Stimulated activated CD8-positive, alpha-beta memory T cell treated with anti-CD3 and anti-CD28 coated beads, Interleukin-4, amount 100 ng/mL, for 48 hours (primary cell): ENCODE measurements around the gene PRR36.
"Not testable (repeated sequence)": the region's sequence is repeated elsewhere in the genome, so short reads cannot be mapped to it uniquely, and the experiment has no call there.

Experiments used
- DNase-seq: peaks from one replicate; pipeline ENCODE4 v3.0.0-alpha.2; 2020

PRR36 gene

DNA sequence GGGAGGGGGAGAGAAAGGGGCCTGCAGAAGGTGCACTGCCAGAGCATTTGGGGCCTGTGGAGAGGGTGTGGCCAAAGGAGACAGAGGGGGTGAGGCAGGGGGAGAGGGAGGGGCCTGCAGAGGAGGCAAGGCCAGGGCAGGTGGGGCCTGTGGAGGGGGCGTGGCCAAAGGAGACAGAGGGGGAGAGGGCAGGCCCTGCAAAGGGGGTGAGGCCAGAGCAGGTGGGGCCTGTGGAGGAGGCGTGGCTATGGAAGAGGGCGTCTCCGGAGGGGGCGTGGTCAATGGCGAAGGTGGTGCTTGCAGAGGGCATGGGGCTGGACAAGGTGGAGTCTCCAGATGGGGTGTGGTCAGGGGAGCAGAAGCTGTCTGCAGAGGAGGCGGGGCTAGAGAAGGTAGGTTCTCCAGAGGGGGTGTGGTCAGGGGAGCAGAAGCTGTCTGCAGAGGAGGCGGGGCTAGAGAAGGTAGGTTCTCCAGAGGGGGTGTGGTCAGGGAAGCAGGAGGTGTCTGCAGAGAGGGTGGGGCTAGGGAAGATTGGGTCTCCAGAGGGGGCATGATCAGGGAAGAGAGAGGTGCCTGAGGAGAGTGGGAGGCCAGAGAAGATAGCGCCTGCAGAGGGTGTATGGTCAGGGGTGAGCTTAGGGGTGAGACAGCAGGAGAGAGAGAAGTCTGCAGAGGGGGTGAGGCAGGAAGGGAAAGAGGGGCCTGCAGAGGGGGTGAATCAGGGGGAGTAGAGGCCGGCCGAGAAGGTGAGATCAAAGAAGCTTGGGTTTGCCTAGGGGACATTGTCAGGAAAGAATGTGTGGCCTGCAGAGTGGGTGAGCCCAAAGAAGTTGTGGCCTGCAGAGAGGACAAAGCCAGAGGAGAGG is 3.4 kb downstream of the PRR36 start:
- peak; percentile 82 for DNase-seq

GRCh38 chr19:7869910-7870511 is 4.2 kb downstream of the PRR36 start:
- DNase-seq = peak; percentile 75

DNA sequence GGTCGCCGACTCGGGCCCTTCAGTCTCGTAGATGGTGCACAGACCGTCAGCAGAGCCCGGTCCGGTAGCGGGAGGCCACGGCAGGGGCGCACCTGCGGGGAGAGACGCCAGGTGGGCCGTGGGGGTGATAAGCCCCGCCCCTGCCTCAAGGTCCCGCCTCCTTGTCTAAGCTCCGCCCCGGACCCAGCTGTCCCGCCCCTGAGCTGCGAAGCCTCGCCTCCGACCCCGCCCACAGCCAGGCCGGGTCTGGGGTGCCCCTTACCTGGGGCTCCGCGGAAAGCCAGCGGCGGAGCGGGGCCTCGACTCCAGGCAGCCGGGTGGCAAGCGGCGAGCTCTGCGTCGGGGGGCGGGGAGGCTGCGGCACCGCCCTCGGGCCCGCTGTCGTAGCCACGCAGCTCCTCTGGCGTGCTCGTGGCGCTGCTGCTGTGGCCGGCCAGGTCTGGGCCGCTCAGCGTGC is 4.7 kb downstream of the PRR36 start:
- peak; percentile 88 for DNase-seq

DNA sequence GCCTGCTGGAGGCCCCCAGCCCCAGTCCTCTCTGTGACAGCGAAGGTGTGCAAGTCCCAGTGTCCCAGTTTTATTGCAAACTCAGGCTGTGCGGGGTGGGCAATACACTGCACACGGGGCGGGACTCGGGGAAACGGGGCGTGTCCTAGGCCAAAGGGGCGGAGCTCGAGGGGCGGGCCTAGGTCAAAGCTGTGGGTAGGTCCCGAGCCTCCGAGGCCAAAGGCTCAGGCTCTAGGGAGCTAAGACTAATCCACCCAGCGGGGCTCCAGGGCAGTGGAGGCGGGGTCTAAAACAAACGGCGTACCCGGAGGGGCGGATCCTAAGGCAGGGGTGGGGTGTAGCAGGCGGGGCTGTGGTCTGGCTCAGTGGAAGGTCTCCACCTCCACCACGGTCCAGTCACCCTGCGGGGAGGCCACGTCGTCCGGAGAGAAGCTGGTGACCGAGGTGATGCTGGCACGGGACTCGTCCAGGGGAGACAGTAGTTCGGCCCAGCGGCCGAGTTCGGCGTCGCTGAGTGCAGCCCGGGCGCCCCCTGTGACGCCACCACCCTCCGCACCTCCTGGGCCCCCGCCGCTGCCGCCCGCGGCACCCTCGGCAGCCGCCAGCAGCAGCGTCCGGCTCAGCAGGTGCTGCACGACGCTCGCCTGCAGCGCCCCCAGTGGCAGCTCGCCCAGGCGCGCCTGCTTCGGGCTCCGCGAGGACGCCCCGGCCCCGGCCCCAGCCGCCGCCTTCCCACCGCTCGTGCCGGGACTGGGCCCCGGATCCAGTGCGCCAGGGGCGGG is 5.3 kb downstream of the PRR36 start:
- DNase-seq = peak; percentile 87

DNA sequence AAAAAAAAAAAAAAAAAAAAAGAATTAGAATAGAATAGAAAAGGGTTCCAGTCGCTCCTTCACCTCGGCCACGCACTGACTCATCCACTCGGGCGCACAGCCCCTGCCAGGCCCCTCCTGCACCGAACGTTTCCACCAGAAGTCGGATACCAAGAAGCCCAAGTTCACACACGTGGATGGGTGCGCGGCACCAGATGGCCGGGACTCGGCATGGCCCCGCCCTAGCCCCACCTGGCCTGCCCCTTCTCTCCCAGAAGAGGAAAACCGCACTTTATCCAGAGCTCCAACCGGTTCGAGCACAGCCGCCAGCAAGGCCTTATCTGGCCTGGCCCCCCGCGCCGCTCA is 5.9 kb downstream of the PRR36 start:
- no peak for DNase-seq

DNA sequence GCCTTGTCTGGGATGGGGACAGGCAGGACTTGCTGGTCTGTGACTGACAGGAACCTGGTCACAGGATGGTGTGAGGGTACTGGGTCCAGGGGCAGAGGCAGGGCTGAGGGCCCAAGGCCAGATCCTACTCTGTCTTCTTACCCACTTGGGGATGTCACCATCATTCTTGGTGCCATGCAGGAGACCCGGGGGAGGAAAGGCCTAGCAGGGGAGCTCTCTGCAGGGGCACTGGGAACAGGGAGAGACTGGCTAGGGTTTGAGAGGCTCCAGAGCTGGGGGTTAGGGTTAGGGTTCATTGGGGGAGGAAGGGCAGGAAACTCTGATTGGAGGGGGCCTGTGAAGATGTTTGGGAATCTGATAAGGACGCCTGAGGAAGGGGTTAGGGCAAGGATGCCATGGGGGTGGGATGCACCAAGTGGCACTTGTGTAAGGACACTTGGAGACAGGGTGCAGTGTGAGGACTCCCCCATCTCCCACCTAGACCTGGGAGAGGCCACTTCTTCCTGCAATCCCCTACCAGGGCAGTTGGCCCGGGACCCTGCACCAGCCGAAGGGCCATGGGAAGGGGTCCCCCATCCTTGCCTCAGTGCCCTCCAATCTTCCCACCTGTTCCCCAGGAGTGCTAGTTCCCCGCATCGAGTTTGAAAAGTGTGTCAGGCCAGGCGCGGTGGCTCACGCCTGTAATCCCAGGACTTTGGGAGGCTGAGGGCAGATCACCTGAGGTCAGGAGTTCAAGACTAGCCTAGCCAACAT is 6.9 kb downstream of the PRR36 start:
- no peak for DNase-seq

- DNase-seq = no peak
Measured at GRCh38 chr19:7866399-7867091, 7.6 kb downstream of the PRR36 start.

DNA sequence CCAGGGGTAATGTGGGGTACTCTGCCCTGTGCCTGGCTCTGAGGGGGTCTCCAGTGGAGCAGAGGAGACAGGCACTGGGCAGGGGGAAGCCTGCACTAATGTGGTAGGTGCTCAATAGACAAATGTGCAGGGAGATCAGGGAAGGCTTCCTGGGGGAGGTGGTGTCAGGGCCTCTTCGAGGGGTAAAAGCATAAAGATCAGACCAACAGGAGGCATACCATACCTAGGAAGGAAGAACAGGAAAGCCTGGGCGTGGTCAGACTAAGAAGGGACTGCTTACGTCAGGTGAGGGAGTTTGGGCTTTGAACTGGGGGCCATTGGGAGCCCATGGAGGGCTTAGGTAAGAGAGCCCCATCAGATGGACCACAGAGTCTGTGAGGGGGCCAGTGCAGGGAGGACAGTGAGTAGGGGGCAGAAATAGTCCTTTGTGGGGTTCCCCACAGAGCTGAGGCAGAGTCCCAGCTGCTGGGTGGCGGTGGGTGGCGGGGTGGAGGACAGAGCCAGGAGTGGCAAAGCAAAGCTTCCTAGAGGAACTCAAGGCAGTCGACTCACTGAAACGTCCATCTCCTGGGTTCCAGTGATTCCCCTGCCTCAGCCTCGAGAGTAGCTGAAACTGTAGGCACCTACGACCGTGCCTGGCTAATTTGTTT is 8.8 kb downstream of the PRR36 start:
- DNase-seq = no peak

DNA sequence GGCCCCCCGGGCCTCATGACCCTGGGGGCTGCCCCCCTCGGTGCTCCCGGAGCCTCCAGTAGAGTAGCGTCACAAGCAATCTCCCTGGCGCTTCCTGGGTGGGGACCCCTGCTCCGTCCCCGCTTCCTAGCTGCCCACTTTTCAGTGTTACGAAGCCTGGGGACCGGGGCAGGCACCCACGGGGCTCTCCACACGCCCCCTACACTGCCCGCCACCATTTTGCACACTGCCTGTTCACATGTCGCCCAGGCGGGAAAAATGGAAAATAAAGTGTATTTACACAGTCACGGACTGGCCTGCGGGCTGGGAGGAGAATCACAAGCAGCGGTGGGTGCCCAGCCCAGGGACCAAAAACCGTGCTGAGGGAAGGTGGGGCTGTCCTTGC is 9.5 kb downstream of the PRR36 start:
- DNase-seq = no peak

GRCh38 chr19:7863971-7864689 is 10.1 kb downstream of the PRR36 start:
- no peak for DNase-seq

GRCh38 chr19:7863157-7863970 is 10.8 kb downstream of the PRR36 start:
- DNase-seq = no peak

GRCh38 chr19:7862413-7862951 is 11.7 kb downstream of the PRR36 start:
- DNase-seq = peak; percentile 82

GRCh38 chr19:7861619-7862412 is 12.4 kb downstream of the PRR36 start:
- DNase-seq = no peak

DNA sequence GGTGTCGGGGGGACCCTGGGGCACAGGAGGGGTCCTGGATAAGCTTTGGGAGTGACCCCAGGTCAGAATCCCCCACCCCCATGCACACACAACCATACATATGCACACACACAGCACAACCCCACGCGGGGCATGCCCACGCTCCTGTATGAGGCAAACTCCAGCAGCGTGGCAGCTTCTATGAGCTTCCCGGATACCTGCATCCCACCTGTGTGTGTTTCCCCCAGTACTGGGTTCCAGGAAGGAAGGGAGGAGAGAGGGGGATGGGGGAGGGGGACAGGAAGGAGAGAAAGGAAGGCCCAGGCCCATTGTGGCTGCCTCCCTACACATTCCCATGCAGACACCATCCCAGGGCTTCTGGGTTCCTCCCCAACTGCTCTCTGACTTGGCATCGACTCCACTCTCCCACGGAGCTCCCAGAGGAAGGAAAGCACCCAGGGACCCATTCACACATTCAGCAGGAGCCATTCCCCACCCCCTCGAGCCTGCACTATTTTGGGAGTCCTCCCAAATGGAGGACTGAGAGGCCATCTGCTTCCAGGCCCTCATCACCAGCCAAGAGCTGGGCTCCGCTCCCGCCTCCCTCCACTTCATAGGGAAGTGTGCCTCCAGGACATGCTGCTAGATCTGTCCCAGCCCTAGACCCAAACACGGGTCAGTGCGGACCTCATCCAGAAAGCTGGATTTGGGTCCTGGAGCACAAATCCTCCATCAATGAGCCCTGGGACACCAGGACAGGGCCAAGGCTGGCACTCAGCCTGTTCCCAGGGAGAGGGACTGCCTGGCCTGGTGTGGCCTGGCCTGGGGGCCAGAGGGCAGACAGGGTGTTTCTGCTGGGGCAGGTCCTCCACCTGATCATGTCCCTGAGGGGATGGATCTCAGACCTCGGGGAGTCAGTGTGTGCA is 13.2 kb downstream of the PRR36 start:
- DNase-seq = no peak

- no peak for DNase-seq
Measured at GRCh38 chr19:7859831-7860713, 14.1 kb downstream of the PRR36 start.

DNA sequence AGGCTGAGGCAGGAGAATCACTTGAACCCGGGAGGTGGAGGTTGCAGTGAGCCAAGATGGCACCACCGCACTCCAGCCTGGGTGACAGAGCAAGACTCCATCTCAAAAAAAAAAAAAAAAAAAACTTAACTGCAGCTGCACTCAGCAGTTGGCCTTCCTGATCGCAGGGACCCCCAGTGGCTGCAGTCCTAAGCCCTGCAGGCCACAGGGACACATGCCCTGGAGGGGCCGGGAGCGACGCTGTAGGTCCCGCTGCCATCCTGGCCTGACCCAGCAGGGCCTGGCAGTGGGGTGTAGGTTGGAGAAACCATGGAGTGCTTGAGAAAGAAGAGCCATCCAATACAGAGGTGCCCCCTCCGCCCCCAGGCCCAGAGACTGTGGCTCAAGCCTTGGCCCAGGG is 15.1 kb downstream of the PRR36 start:
- DNase-seq = not testable (repeated sequence)
